Measurements from ENCODE around the gene CASP3.
"Not testable (repeated sequence)": the region's sequence is repeated elsewhere in the genome, so short reads cannot be mapped to it uniquely, and the experiment has no call there.

The CASP3 gene

DNA sequence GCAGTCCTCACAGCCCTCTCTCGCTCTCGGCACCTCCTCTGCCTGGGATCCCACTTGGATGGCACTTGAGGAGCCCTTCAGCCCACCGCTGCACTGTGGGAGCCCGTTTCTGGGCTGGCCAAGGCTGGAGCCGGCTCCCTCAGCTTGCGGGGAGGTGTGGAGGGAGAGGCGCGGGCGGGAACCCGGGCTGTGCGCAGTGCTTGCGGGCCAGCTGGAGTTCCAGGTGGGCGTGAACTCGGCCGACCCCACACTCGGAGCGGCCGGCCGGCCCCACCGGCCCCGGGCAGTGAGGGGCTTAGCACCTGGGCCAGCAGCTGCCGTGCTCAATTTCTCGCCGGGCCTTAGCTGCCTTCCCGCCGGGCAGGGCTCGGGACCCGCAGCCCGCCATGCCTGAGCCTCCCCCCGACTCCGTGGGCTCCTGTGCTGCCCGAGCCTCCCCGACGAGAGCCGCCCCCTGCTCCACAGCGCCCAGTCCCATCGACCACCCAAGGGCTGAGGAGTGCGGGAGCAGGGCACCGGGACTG is 57.4 kb downstream of the CASP3 start:
- not testable (repeated sequence) for DNase-seq

DNA sequence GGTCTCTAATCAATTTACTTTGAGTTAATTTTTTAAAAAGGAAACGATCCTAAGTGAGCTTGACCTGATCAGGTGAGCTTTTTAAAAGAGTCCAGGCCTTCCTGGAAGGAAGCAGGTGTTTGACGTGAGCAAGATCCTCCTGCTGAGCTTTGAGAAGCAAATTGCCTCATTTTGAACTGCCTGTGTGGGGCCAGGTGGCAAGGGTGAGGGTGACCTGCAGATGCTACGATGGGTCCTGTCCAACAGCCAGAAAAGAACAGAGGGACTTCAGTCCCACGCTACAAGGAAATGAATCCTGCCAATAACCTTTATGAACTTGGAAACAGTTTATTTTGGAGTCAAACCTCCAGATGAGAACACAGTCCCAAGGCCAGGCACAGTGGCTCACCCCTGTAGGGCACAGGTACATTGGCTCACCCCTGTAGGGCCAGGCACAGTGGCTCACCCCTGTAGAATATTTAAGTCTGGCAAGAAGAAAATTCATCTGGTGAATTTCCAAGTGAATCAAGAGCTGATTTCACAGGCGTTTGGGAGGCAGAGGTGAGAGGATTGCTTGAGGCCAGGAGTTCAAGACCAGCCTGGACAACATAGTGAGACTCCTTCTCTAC is 58.1 kb downstream of the CASP3 start:
- DNase-seq = no peak

DNA sequence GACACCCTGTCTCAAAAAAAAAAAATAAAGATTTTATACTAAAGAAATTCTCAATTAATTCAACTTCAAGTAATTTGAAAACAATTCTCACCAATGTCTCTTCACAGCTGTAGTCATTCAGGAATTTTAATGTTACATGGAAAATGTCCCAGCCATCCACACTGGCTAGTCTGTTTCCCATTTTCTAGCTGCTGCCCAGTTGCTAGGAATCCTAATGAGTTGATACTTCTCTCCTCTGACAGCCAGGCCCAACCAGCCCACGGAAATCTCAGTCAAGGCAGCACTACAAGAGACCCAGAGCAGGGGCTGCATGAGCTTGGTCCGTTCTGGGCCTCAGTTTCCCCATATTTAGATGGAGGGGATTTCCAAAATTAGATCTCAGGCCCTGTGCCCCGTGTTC is 59.1 kb downstream of the CASP3 start:
- DNase-seq = no peak

DNA sequence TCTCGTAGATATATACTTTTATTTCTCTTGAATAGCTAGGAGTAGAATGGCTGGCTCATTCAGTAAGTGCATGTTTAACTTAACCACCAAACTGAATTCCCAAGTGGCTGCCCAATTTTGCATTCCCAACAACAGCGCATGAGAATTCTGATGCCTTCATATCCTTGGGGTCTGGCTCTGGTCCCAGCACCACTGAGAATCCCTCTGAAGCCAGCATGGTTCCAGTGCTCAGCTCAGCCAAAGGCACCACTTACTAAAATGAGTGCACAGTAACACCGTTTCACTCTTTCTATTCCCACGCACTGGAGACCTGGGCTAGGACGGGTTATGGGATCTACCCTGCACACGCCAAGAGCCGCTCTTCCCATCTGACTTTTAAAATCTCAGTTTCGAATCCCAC is 60.4 kb downstream of the CASP3 start:
- no peak for DNase-seq

DNA sequence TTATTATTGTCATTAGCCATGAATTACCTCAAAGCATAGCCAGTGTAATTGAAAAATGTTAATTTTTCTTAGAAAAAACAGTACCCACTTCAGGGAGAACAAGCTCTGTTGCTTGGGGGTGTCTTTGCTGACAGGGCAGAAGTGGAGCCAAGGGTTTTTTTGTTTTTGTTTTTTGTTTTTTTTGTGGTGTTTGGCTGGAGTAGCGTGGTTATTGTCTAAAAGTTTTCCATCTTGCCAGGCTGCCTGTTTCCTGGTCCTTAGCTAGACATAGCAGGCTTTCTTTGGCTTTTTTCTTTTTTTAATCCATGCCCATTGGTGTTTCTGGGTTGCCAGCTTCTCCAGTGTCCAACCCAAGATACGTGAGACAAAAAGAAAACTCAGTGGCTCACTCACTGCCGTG is 61.5 kb downstream of the CASP3 start:
- DNase-seq = no peak

DNA sequence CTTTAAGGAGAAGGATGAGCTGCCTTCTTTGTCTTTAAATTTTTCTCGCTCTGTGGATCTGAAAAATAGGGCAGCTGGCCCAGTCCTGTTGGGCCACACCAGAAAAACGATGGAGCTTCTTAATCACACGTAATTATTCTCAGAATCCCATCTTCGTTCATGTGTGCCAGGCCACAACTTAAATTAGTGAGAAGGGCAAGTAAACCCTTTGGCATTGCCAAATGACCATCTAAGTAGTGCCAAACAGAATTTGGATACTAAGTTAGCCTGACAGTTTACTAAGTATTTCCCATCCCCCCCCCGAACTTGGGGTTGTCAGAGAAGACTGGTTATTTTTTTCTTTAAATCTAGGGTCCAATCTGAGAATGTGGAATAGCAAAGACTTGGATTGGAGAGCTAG is 62.0 kb downstream of the CASP3 start:
- DNase-seq = no peak

DNA sequence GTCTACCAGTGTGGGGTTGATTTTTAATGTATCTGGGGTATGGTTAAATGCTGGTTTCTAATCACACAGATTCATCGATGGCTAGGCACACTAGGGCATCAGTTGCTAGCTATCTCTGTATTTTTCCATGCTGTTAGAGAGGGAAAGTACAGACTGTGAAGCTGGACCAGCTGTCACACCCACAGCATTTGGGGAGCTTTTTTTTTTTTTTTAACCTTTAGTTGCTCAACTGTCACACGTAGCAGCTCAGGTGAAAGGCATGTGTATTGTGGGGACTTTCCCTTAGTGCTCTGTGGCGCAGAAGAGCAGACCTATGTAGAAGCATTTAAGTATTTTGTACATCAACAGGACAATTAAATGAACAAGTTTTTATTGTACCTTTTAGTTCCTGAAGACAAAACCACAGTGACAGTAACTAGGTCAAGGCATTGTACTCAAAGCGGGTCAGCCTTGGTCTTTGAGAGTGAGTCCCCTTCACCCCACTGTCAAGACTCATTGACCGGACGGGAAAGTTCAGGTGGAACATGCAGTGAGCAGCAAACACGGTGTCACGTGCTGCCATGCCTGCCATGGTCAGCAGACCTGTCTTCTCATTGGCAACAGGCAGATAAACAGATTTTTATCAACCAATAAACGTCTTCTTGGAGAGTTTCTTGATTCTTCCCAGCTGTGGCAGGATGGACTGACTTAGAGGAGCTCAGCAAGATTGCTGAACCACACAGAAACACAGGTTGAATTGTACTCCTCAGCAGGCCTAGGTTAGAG is 65.3 kb downstream of the CASP3 start:
- no peak for DNase-seq

Measured in NCI-H1694 (cell line).